Gastrocnemius medialis (tissue), 4 donors: Measurements from ENCODE around the gene VAMP8.

Source experiments
- CTCF ChIP-seq, 5 experiments: fragments of 450-650 bp in 3 of 5; fragments of 200-600 bp in 2 of 5; sonication (generic) in 2 of 5; IDR thresholded peaks in 4 of 5; conservative IDR thresholded peaks in 1 of 5; 1 replicate in 4 of 5; 2 replicates in 1 of 5; pipeline ENCODE4 v1.5.1; 2016 to 2019; ENCODE audit warnings: antibody characterized with exemption in 5 of 5, mild to moderate bottlenecking in 3 of 5, moderate library complexity in 3 of 5
- POLR2A ChIP-seq, 2 donors: fragments of 450-650 bp; IDR thresholded peaks; one replicate each; pipeline ENCODE4 v1.6.1; 2017; ENCODE audit warnings: antibody characterized with exemption in 2 of 2, mild to moderate bottlenecking in 2 of 2, moderate library complexity in 2 of 2

GRCh38 chr2:85600951-85601770, 23.8 kb downstream of the VAMP8 start:
- TF ChIP-seq CTCF (IDR thresholded peaks at IDR 0.05 in 4 of 5, conservative IDR thresholded peaks at IDR 0.05 in 1 of 5) (no peak), POLR2A (IDR thresholded peaks at IDR 0.05) (no peak)
